Effector memory CD8-positive, alpha-beta T cell (primary cell): ENCODE results near the gene CIAO2B.
"Not testable (repeated sequence)": the region's sequence is repeated elsewhere in the genome, so short reads cannot be mapped to it uniquely, and the experiment has no call there.

Experiments
- ATAC-seq: fragments of 150-1000 bp; cut with Tn5 transposase; replicated peaks from 2 replicates; pipeline ENCODE4 v1.10.0; 2021; ENCODE audit warnings: mild to moderate bottlenecking, moderate library complexity
- DNase-seq, 3 experiments: peaks; one replicate each; pipeline ENCODE4 v3.0.0; 2021
- H3K27ac Mint-ChIP-seq, 2 donors: one replicate each; pipeline ENCODE4 v1.8.0; 2022; ENCODE audit warnings: mild to moderate bottlenecking in 2 of 2, mixed read lengths in 2 of 2, moderate library complexity in 2 of 2
- H3K27me3 Mint-ChIP-seq, 2 donors: one replicate each; pipeline ENCODE4 v1.8.0; 2022; ENCODE audit warnings: mixed read lengths in 2 of 2
- H3K36me3 Mint-ChIP-seq: one replicate; pipeline ENCODE4 v1.8.0; 2022; ENCODE audit warnings: mild to moderate bottlenecking, moderate library complexity, mixed read lengths; ENCODE audit not compliant: insufficient read depth
- H3K4me1 Mint-ChIP-seq, 2 donors: one replicate each; pipeline ENCODE4 v1.8.0; 2022; ENCODE audit warnings: low read depth in 2 of 2, mixed read lengths in 2 of 2
- H3K4me3 Mint-ChIP-seq, 2 donors: one replicate each; pipeline ENCODE4 v1.8.0; 2022; ENCODE audit warnings: mild to moderate bottlenecking in 2 of 2, mixed read lengths in 2 of 2, moderate library complexity in 2 of 2
- H3K9me3 Mint-ChIP-seq, 2 donors: one replicate each; pipeline ENCODE4 v1.8.0; 2022; ENCODE audit warnings: mixed read lengths in 2 of 2

The CIAO2B gene

GRCh38 chr16:66898933-66899309 lies 35.3 kb downstream of the CIAO2B start:
- Mint-ChIP-seq H3K27ac (no peak overlapping the region), H3K4me1 (peaks cover 0 to 11% of the 10 kb centered on the region in 2 donors), H3K4me3 (no peak overlapping the region), H3K36me3 (no peaks in the 10 kb centered on the region), H3K27me3 (no peaks in the 10 kb centered on the region), H3K9me3 (no peaks in the 10 kb centered on the region)
- DNase-seq (no peak), ATAC-seq (no peak)

GRCh38 chr16:66898207-66898606 lies 36.0 kb downstream of the CIAO2B start:
- no peaks in the 10 kb centered on the region for H3K9me3 Mint-ChIP-seq
- H3K36me3 Mint-ChIP-seq, result no peaks in the 10 kb centered on the region
- H3K27me3 Mint-ChIP-seq, result no peaks in the 10 kb centered on the region
- no peak overlapping the region for H3K27ac Mint-ChIP-seq
- H3K4me3 Mint-ChIP-seq, result no peak overlapping the region
- no peak for ATAC-seq
- no peak for DNase-seq
- H3K4me1 Mint-ChIP-seq, result peaks cover 0 to 11% of the 10 kb centered on the region in 2 donors

GRCh38 chr16:66896682-66897081 lies 37.5 kb downstream of the CIAO2B start:
- H3K9me3 Mint-ChIP-seq, ATAC-seq, H3K4me3 Mint-ChIP-seq, DNase-seq, H3K27ac Mint-ChIP-seq, H3K36me3 Mint-ChIP-seq, H3K27me3 Mint-ChIP-seq: not testable (repeated sequence)
- peaks cover 0 to 11% of the 10 kb centered on the region in 2 donors for H3K4me1 Mint-ChIP-seq

GRCh38 chr16:66895999-66896398 lies 38.2 kb downstream of the CIAO2B start:
- Mint-ChIP-seq H3K4me1 (peaks cover 0 to 11% of the 10 kb centered on the region in 2 donors), H3K36me3 (peaks cover 5% of the 10 kb centered on the region), H3K9me3 (no peaks in the 10 kb centered on the region), H3K4me3 (no peak overlapping the region), H3K27me3 (no peaks in the 10 kb centered on the region), H3K27ac (peak overlapping the region in 1 of 2 donors; percentile 54)
- DNase-seq (no peak), ATAC-seq (no peak)

- peaks cover 0 to 11% of the 10 kb centered on the region in 2 donors for H3K4me1 Mint-ChIP-seq
- DNase-seq (no peak), ATAC-seq (no peak)
- H3K9me3 Mint-ChIP-seq, result no peaks in the 10 kb centered on the region
- peak overlapping the region in 1 of 2 donors; percentile 54 for H3K27ac Mint-ChIP-seq
- peaks cover 6% of the 10 kb centered on the region for H3K36me3 Mint-ChIP-seq
- H3K27me3 Mint-ChIP-seq, result no peaks in the 10 kb centered on the region
- no peak overlapping the region for H3K4me3 Mint-ChIP-seq
Observed at GRCh38 chr16:66895689-66895979, 38.6 kb downstream of the CIAO2B start.

- H3K27me3 Mint-ChIP-seq, result no peaks in the 10 kb centered on the region
- DNase-seq, result peak; percentile 43 to 52 (median 46)
- H3K36me3 Mint-ChIP-seq, result peaks cover 7% of the 10 kb centered on the region
Observed at GRCh38 chr16:66894948-66895688, 39.1 kb downstream of the CIAO2B start.

DNA sequence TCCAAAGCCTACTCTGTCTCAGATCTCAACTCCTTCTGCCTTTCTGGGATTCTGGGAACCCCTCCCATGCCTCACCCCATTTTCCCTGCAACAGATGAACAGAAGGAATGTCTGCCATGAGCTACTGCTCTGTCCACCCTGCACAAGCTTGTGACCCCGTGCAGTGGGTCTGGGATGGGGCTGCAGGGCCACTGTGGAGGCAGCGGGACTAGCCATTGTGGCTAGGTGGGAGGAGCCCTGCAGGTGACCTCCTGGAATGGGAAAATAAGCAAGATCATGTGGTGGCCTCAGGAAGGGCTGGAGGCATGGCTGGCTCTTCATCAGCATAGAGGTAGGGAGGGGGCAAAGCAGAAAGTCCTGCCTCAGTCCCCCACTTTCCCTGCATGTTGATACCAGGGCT lies 40.1 kb downstream of the CIAO2B start:
- H3K9me3 Mint-ChIP-seq, result no peaks in the 10 kb centered on the region
- peak overlapping the region in 1 of 2 donors; percentile 79 for H3K27ac Mint-ChIP-seq
- peaks cover 0 to 11% of the 10 kb centered on the region in 2 donors for H3K4me1 Mint-ChIP-seq
- no peak overlapping the region for H3K4me3 Mint-ChIP-seq
- peaks cover 17% of the 10 kb centered on the region for H3K36me3 Mint-ChIP-seq
- DNase-seq (no peak), ATAC-seq (no peak)
- no peaks in the 10 kb centered on the region for H3K27me3 Mint-ChIP-seq

More at GRCh38 chr16:66894948-66895688, 39.1 kb downstream of the CIAO2B start:
- ATAC-seq, result peak; percentile 83
- Mint-ChIP-seq H3K9me3 (no peaks in the 10 kb centered on the region), H3K27ac (peak overlapping the region; percentile 16 to 79), H3K4me1 (peaks cover 0 to 11% of the 10 kb centered on the region in 2 donors), H3K4me3 (no peak overlapping the region)

DNA sequence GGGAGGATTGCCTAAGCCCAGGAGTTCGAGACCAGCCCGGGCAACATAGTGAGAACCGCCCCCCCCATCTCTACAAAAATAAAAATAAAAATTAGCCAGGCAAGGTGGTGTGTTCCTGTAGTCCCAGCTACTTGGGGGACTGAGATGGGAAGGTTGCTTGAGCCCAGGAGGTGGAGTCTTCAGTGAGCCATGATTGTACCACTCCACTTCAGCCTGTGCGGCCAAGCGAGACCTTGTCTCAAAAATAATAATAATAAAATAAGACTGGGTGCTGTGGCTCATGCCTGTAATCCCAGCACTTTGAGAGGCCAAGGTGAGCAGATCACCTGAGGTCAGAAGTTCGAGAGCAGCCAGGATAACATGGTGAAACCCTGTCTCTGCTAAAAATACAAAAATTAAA lies 42.4 kb downstream of the CIAO2B start:
- H3K36me3 Mint-ChIP-seq, result peaks cover 32% of the 10 kb centered on the region
- DNase-seq (no peak), ATAC-seq (no peak)
- H3K4me1 Mint-ChIP-seq, result peaks cover 4 to 12% of the 10 kb centered on the region in 2 donors
- H3K27ac Mint-ChIP-seq, result peak overlapping the region in 1 of 2 donors; percentile 31
- H3K27me3 Mint-ChIP-seq, result no peaks in the 10 kb centered on the region
- no peaks in the 10 kb centered on the region for H3K9me3 Mint-ChIP-seq
- H3K4me3 Mint-ChIP-seq, result no peak overlapping the region

DNA sequence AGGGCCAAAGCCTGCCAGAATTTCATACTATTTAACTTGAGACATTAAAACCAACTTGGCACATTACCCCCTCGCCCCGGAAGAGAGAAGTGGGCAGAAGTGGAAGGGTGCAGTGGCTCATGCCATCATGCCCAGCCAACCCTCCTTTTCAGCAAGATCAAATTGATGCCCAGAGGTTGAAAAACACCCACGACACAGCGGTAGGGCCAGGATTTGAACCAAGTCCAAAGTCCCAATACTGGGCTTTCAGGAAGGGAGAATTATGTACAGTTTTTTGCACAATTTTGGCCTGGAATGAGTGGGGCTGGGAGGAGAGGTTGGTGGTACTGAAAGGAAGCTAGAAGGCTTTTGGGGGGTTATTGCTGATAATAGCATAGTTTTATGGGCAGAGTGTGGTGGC lies 42.8 kb downstream of the CIAO2B start:
- no peak overlapping the region for H3K4me3 Mint-ChIP-seq
- H3K4me1 Mint-ChIP-seq, result peaks cover 4 to 16% of the 10 kb centered on the region in 2 donors
- no peaks in the 10 kb centered on the region for H3K9me3 Mint-ChIP-seq
- no peak for DNase-seq
- no peak for ATAC-seq
- H3K36me3 Mint-ChIP-seq, result peaks cover 34% of the 10 kb centered on the region
- H3K27ac Mint-ChIP-seq, result peak overlapping the region in 1 of 2 donors; percentile 31
- no peaks in the 10 kb centered on the region for H3K27me3 Mint-ChIP-seq

GRCh38 chr16:66890799-66891198 lies 43.4 kb downstream of the CIAO2B start:
- Mint-ChIP-seq H3K4me3 (no peak overlapping the region), H3K27ac (peak overlapping the region in 1 of 2 donors; percentile 31), H3K4me1 (peaks cover 7 to 12% of the 10 kb centered on the region in 2 donors)

DNA sequence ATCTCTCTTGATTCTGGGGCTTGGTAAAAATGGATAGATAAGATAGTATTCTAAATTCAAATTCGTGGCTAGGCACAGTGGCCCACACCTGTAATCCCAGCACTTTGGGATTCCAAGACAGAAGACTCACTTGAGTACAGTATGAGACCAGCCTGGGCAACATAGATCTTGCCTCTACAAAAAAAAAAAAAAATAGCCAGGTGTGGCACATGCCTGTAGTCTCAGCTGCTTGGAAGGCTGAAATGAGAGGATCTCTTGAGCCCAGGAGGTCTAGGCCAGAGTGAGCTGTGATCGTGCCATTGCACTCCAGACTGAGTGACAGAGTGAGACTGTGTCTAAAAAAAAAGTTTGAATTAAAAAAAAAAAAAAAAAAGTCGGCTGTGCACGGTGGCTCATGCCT lies 44.6 kb downstream of the CIAO2B start:
- DNase-seq (no peak), ATAC-seq (no peak)
- no peaks in the 10 kb centered on the region for H3K27me3 Mint-ChIP-seq
- H3K9me3 Mint-ChIP-seq, result no peaks in the 10 kb centered on the region
- H3K27ac Mint-ChIP-seq, result peak overlapping the region in 1 of 2 donors; percentile 20
- H3K4me1 Mint-ChIP-seq, result peaks cover 11 to 12% of the 10 kb centered on the region in 2 donors
- no peak overlapping the region for H3K4me3 Mint-ChIP-seq
- H3K36me3 Mint-ChIP-seq, result peaks cover 44% of the 10 kb centered on the region

More at GRCh38 chr16:66890799-66891198, 43.4 kb downstream of the CIAO2B start:
- Mint-ChIP-seq H3K27me3 (no peaks in the 10 kb centered on the region), H3K36me3 (peaks cover 37% of the 10 kb centered on the region), H3K9me3 (no peaks in the 10 kb centered on the region)
- ATAC-seq (no peak), DNase-seq (no peak)

GRCh38 chr16:66888647-66889615 lies 45.3 kb downstream of the CIAO2B start:
- Mint-ChIP-seq H3K36me3 (peaks cover 50% of the 10 kb centered on the region), H3K9me3 (no peaks in the 10 kb centered on the region), H3K27ac (peak overlapping the region; percentile 20 to 66), H3K4me1 (peaks cover 12 to 13% of the 10 kb centered on the region in 2 donors), H3K27me3 (no peaks in the 10 kb centered on the region), H3K4me3 (no peak overlapping the region)
- no peak for DNase-seq
- no peak for ATAC-seq

DNA sequence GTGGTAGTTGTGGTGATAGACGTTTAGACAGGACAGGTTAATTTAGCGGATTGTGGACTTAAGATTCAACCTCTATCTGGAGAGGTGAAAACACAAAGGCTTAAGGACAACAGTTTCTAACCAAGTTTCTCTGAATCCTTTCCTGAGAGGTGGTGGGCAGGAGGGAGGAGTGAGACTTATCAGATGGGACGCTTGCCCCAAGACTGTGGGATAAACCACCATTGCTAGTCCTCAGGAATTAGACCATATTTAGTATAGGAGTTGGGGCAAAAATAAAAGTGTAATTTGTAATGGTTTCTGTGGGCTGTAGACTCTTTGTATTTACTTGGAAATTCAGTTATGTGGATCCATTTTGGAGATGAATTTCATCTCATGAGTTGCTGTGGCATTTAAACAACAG lies 47.3 kb downstream of the CIAO2B start:
- H3K4me1 Mint-ChIP-seq, result peaks cover 13 to 14% of the 10 kb centered on the region in 2 donors
- ATAC-seq, result no peak
- H3K27ac Mint-ChIP-seq, result no peak overlapping the region
- no peak overlapping the region for H3K4me3 Mint-ChIP-seq
- H3K9me3 Mint-ChIP-seq, result no peaks in the 10 kb centered on the region
- peaks cover 59% of the 10 kb centered on the region for H3K36me3 Mint-ChIP-seq
- no peaks in the 10 kb centered on the region for H3K27me3 Mint-ChIP-seq
- DNase-seq, result no peak
